HepG2 (cell line): ENCODE results near the gene KCND2. TPM values are rescaled to one million over a fixed set of nuclear protein-coding genes. Genes with fewer than 3 reads are reported as not detected.

Source experiments
- ATAC-seq: fragments of 200-7000 bp; cut with Tn5 transposase; 3 replicates; pipeline ENCODE4 v1.9.1; 2020; ENCODE audit warnings: mild to moderate bottlenecking, moderate library complexity
- BruUV-seq: library from RNA; stranded (reverse); fragments of 400-500 nt; replicated peaks from 2 replicates; lab custom pipeline; 2021; lab: Mats Ljungman, UMichigan
- CTCF ChIA-PET: fragments of 300-600 bp; formaldehyde crosslinking; extraction: SDS; loops from one replicate; lab custom pipeline; 2021; ENCODE audit warnings: low total read pairs, inconsistent platforms, low intra/inter-chr PET ratio; lab: Yijun Ruan, JAX
- POLR2A ChIA-PET: fragments of 350-600 bp; sonication (Branson Sonifier 250); formaldehyde crosslinking; loops from one replicate; lab custom pipeline; 2020; ENCODE audit warnings: antibody characterized with exemption, inconsistent platforms; lab: Yijun Ruan, JAX
- DNase-seq: peaks from one replicate; pipeline ENCODE4 v3.0.0-alpha.2; 2015; ENCODE audit warnings: low spot score
- FAIRE-seq: peaks from 3 replicates; lab custom pipeline; 2011; peaks lifted over from hg19 to GRCh38; lab: Jason Lieb, UNC
- H2AFZ ChIP-seq: one replicate; pipeline ENCODE4 v1.6.1; 2011; ENCODE audit warnings: low read length, inconsistent platforms
- H3K27ac ChIP-seq: fragments of 300-600 bp; 3 replicates; pipeline ENCODE4 v1.8.0; 2011; ENCODE audit warnings: mixed run types, mild to moderate bottlenecking, mixed read lengths, low read length, inconsistent platforms; ENCODE audit not compliant: insufficient read depth; ENCODE audit errors: extremely low read length
- H3K27me3 ChIP-seq, 2 experiments: fragments of 200-600 bp in 1 of 2; 2 replicates in 1 of 2; 3 replicates in 1 of 2; pipeline versions ENCODE4 v1.6.0 to v1.8.0; 2011; ENCODE audit warnings: low read length in 2 of 2, mild to moderate bottlenecking in 2 of 2, moderate library complexity in 2 of 2, inconsistent platforms in 1 of 2; ENCODE audit not compliant: insufficient read depth in 2 of 2, control insufficient read depth in 1 of 2
- H3K36me3 ChIP-seq, 2 experiments: fragments of 200-600 bp in 1 of 2; replicated peaks in 1 of 2; 2 replicates in 1 of 2; 3 replicates in 1 of 2; pipeline versions ENCODE4 v1.5.1 to v1.8.0; 2011; ENCODE audit warnings: low read length in 2 of 2, inconsistent platforms in 1 of 2; ENCODE audit not compliant: insufficient read depth in 2 of 2, control insufficient read depth in 1 of 2
- H3K4me1 ChIP-seq: 2 replicates; pipeline ENCODE4 v1.5.1; 2012; ENCODE audit warnings: low read length, inconsistent platforms; ENCODE audit not compliant: insufficient read depth
- H3K4me2 ChIP-seq: 2 replicates; pipeline ENCODE4 v1.6.0; 2011; ENCODE audit warnings: low read depth, low read length, inconsistent platforms
- H3K4me3 ChIP-seq, 3 experiments: fragments of 200-600 bp in 1 of 3; sonication (generic), shearing (Covaris generic) in 1 of 3; replicated peaks in 1 of 3; 2 replicates each; pipeline ENCODE4 v1.5.1; 2011 to 2016; ENCODE audit warnings: low read length in 3 of 3, inconsistent platforms in 2 of 3, low read depth in 2 of 3, mild to moderate bottlenecking in 2 of 3, control low read depth in 1 of 3, mixed read lengths in 1 of 3; ENCODE audit not compliant: insufficient read depth in 1 of 3
- H3K79me2 ChIP-seq: one replicate; pipeline ENCODE4 v1.6.1; 2011; ENCODE audit warnings: low read length, inconsistent platforms; ENCODE audit not compliant: insufficient read depth
- H3K9ac ChIP-seq: 2 replicates; pipeline ENCODE4 v1.6.0; 2011; ENCODE audit warnings: mild to moderate bottlenecking, low read depth, low read length, inconsistent platforms; ENCODE audit not compliant: insufficient read depth
- H3K9me3 ChIP-seq: 2 replicates; pipeline ENCODE4 v1.5.1; 2012; ENCODE audit warnings: mild to moderate bottlenecking, low read length
- H4K20me1 ChIP-seq: 2 replicates; pipeline ENCODE4 v1.6.0; 2011; ENCODE audit warnings: inconsistent platforms, mild to moderate bottlenecking, low read length, moderate library complexity; ENCODE audit not compliant: insufficient read depth
- DR1 ChIP-seq: sonication (generic); formaldehyde crosslinking; IDR thresholded peaks from 2 replicates; pipeline ENCODE4 v1.8.0; 2021; ENCODE audit warnings: mild to moderate bottlenecking, missing genetic modification reagents, inconsistent platforms
- FOSL2 ChIP-seq: sonication (generic); formaldehyde crosslinking; IDR thresholded peaks from 2 replicates; pipeline ENCODE4 v1.4.0; 2020; ENCODE audit warnings: missing genetic modification reagents
- GLI4 ChIP-seq: sonication (generic); formaldehyde crosslinking; IDR thresholded peaks from 2 replicates; pipeline ENCODE4 v1.5.1; 2020; ENCODE audit warnings: missing genetic modification reagents, mild to moderate bottlenecking, moderate library complexity, borderline replicate concordance
- GTF3A ChIP-seq: sonication (generic); formaldehyde crosslinking; conservative IDR thresholded peaks from 2 replicates; pipeline ENCODE4 v1.4.0; 2020; ENCODE audit warnings: mild to moderate bottlenecking, missing genetic modification reagents
- HNF4G ChIP-seq, 2 experiments: sonication (generic) in 1 of 2; formaldehyde crosslinking in 1 of 2; IDR thresholded peaks; 2 replicates each; pipeline versions ENCODE4 v1.4.0 to v1.6.1; 2011 to 2020; ENCODE audit warnings: borderline replicate concordance in 2 of 2, low read depth in 2 of 2, mild to moderate bottlenecking in 2 of 2, low read length in 1 of 2, missing genetic modification reagents in 1 of 2, moderate library complexity in 1 of 2
- MYC ChIP-seq: sonication (generic); formaldehyde crosslinking; IDR thresholded peaks from 2 replicates; pipeline ENCODE4 v1.9.0; 2021; ENCODE audit warnings: missing genetic modification reagents, borderline replicate concordance
- PAXIP1 ChIP-seq: sonication (generic); formaldehyde crosslinking; conservative IDR thresholded peaks from 2 replicates; pipeline ENCODE4 v1.4.0; 2020; ENCODE audit warnings: mild to moderate bottlenecking, missing genetic modification reagents, moderate library complexity
- TBX3 ChIP-seq: fragments of 450-650 bp; IDR thresholded peaks from 2 replicates; pipeline ENCODE4 v1.6.1; 2017; ENCODE audit warnings: antibody characterized with exemption, mild to moderate bottlenecking, inconsistent platforms, borderline replicate concordance
- XRCC5 ChIP-seq: fragments of 200-400 bp; formaldehyde crosslinking; optimal IDR thresholded peaks from 2 replicates; pipeline ENCODE3; 2017; ENCODE audit warnings: mild to moderate bottlenecking, low read length
- ZNF224 ChIP-seq: sonication (generic); formaldehyde crosslinking; IDR thresholded peaks from 2 replicates; pipeline ENCODE4 v1.5.0; 2020; ENCODE audit warnings: mild to moderate bottlenecking, missing genetic modification reagents
- ZSCAN29 ChIP-seq: sonication (generic); formaldehyde crosslinking; conservative IDR thresholded peaks from 2 replicates; pipeline ENCODE4 v1.4.0; 2020; ENCODE audit warnings: mild to moderate bottlenecking, missing genetic modification reagents
- WGBS: methylation state at CpG from one replicate; pipeline ENCODE4 v1.1.6; 2017; ENCODE audit warnings: low lambda C conversion rate; 5-methylcytosine and 5-hydroxymethylcytosine counted together
- in situ Hi-C: cut with HindIII; loops from 2 replicates; pipeline ENCODE4 v1.10.0; 2017; ENCODE audit warnings: low pct_unique_long_range_greater_than_20kb; ENCODE audit not compliant: extremely low pct_ligation_motif_present
- intact Hi-C: fragments of 100-400 bp; cut with micrococcal nuclease; formaldehyde crosslinking; loops from one replicate; pipeline ENCODE4 v1.10.0; 2022; ENCODE audit not compliant: unreplicated experiment
- polyA plus RNA-seq, 8 experiments: library from polyadenylated mRNA; depleted of rRNA in 3 of 8; stranded (reverse) in 7 of 8; unstranded in 1 of 8; fragments of >200 nt; fragmentation: Illumina TruSeq in 4 of 8; extraction: Trizol in 4 of 8; gene quantifications; 2 replicates each; pipeline versions ENCODE4 v1.2.1 to v1.2.3, GENCODE V29; 2011 to 2016; ENCODE audit warnings: low read depth in 4 of 8, missing spikeins in 1 of 8, mixed read lengths in 1 of 8; ENCODE audit not compliant: insufficient read depth in 1 of 8
- total RNA-seq, 5 experiments: library from RNA; depleted of rRNA; stranded (reverse); fragments of >200 nt; fragmentation: Illumina TruSeq; extraction: Trizol; gene quantifications; 2 replicates each; pipeline ENCODE4 v1.2.3, GENCODE V29; 2016; ENCODE audit warnings: low read depth in 1 of 5

Gene KCND2
- total and polyA plus RNA-seq, 2 of the 13 experiments (the other 11 are each of a cell fraction or from before 2014, with no cell fraction given): not detected

GRCh38 chr7:120774481-120774880 is 501.5 kb downstream of the KCND2 start:
- H3K4me3 ChIP-seq: no peak overlapping the region
- H3K79me2 ChIP-seq: no peaks in the 10 kb centered on the region
- no peaks in the 10 kb centered on the region for H3K27me3 ChIP-seq
- no TSS peak for BruUV-seq
- POLR2A ChIA-PET: no interaction called here
- H4K20me1 ChIP-seq: no peaks in the 10 kb centered on the region
- no peak overlapping the region for H3K4me2 ChIP-seq
- no peak overlapping the region for H2AFZ ChIP-seq
- H3K9ac ChIP-seq: no peak overlapping the region
- DNase-seq (no peak), FAIRE-seq (no peak), ATAC-seq (no peak)
- no peaks in the 10 kb centered on the region for H3K4me1 ChIP-seq
- no peak overlapping the region for H3K27ac ChIP-seq
- no peaks in the 10 kb centered on the region for H3K36me3 ChIP-seq
- intact Hi-C loops: no loop called here
- no peaks in the 10 kb centered on the region for H3K9me3 ChIP-seq
- under 1% methylated on average over 3 of the region's 3 CpGs for WGBS
- in situ Hi-C loops: no loop called here
- TF ChIP-seq HNF4G (IDR thresholded peaks at IDR 0.05; ENCODE audit: borderline replicate concordance, low read depth, low read length) (no peak), HNF4G (CRISPR knock-in tag; IDR thresholded peaks at IDR 0.05; ENCODE audit: borderline replicate concordance, low read depth) (no peak), GLI4 (CRISPR knock-in tag) (no peak), XRCC5 (no peak), MYC (no peak), TBX3 (no peak), PAXIP1 (CRISPR knock-in tag) (no peak), GTF3A (CRISPR knock-in tag) (no peak), DR1 (no peak), ZNF224 (CRISPR knock-in tag) (no peak), FOSL2 (no peak), ZSCAN29 (CRISPR knock-in tag) (no peak)
- CTCF ChIA-PET: no interaction called here
